HG03066 (cell line): Measurements from ENCODE around the gene ZNF547.

Source experiments
- ATAC-seq: cut with Tn5 transposase; IDR thresholded peaks from one replicate; pipeline ENCODE4 v1.9.1; 2021; ENCODE audit warnings: low read depth; ENCODE audit not compliant: unreplicated experiment

Gene ZNF547

GRCh38 chr19:57362997-57363687 is at the start of gene ZNF547, which contains the start of gene TRAPPC2B:
ZNF547 (plus strand) TSS chr19:57363551; CDS start chr19:57368556, 5,005 bp downstream.
TRAPPC2B (plus strand) TSS chr19:57363551; CDS start chr19:57364834, 1,283 bp downstream.
- ATAC-seq, result peak; percentile 91

- ATAC-seq, result no peak
These were observed 49.2 kb upstream of the ZNF547 start for GRCh38 chr19:57314146-57314545.

- no peak for ATAC-seq
These were observed 45.8 kb upstream of the ZNF547 start for GRCh38 chr19:57317503-57317902.

GRCh38 chr19:57319869-57320179 is 43.5 kb upstream of the ZNF547 start:
- ATAC-seq, result no peak

- peak; percentile 98 for ATAC-seq
These were observed 42.9 kb upstream of the ZNF547 start, which contains the start of gene ZNF543 for GRCh38 chr19:57320180-57321084. ZNF543 (plus strand) TSS chr19:57320472; CDS start chr19:57320854, 382 bp downstream.

- ATAC-seq, result no peak
These were observed 42.2 kb upstream of the ZNF547 start for GRCh38 chr19:57321116-57321515.

GRCh38 chr19:57321751-57322150 is 41.6 kb upstream of the ZNF547 start:
- ATAC-seq, result no peak

GRCh38 chr19:57324992-57325391 is 38.4 kb upstream of the ZNF547 start:
- ATAC-seq, result no peak

GRCh38 chr19:57327993-57328392 is 35.4 kb upstream of the ZNF547 start:
- ATAC-seq, result no peak

GRCh38 chr19:57334191-57334590 is 29.2 kb upstream of the ZNF547 start:
- no peak for ATAC-seq

GRCh38 chr19:57338877-57339276 is 24.5 kb upstream of the ZNF547 start:
- ATAC-seq, result no peak

GRCh38 chr19:57342582-57342981 is 20.8 kb upstream of the ZNF547 start:
- ATAC-seq, result no peak

- no peak for ATAC-seq
These were observed 15.2 kb upstream of the ZNF547 start for GRCh38 chr19:57348136-57348535.

GRCh38 chr19:57350877-57351805 is 12.2 kb upstream of the ZNF547 start, which contains the start of gene ZNF304:
ZNF304 (plus strand) TSS chr19:57351271; CDS start chr19:57351665, 394 bp downstream.
- ATAC-seq, result peak; percentile 96

- ATAC-seq, result no peak
These were observed 11.5 kb upstream of the ZNF547 start for GRCh38 chr19:57351867-57352266.

- ATAC-seq, result no peak
These were observed 7.4 kb upstream of the ZNF547 start for GRCh38 chr19:57355916-57356315.

- no peak for ATAC-seq
These were observed 5.9 kb upstream of the ZNF547 start for GRCh38 chr19:57357406-57357805.

GRCh38 chr19:57359300-57359699 is 4.1 kb upstream of the ZNF547 start:
- no peak for ATAC-seq

GRCh38 chr19:57362419-57362818 is 932 bp upstream of the ZNF547 start:
- no peak for ATAC-seq

GRCh38 chr19:57363688-57364181 is 384 bp downstream of the ZNF547 start:
- ATAC-seq, result peak; percentile 20
